Measurements from ENCODE around the gene NFIB.

Gene NFIB

DNA sequence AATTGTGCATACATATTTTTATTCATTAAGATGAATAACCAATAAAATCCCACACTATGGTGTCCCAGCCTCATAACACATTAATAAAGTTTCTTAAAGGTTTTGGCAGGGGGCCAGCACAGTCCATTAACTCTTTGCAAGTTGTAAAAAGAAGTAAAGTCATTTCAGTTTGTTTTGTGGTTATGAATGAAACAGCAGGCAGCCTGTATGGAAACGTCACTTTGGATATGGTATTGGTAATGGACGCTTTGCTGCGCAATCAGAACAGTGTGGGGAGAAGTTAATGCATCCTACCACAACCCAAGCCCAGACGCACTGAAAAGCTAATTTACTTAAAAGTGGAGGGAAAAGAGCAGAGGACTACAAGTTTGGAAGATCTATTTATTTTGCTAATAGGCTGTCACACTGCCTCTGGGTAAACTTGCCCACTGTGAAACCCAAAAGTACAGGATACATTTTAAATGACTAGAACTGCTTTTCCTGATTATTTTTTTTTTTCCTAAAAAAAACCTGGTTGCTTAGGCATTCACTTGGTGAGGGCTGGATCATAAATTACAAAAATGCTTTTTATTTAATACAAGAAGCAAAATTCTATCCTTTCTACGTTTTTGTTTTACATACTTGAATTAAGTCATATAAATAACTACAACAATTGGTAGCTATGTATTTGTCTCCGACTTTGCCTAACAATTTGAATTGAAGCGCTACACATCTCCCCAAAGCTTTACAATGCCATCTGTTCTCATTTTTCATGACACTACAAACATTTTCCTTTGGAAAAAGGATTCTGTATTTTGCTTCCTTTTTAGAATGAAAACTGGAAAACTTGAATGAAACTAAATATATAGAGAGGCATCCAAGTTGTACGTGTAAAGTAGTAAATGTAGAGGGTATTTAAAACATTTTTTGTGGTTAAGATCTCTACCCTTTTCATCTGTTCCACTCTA is 104.3 kb downstream of the NFIB start:
- no peak for DNase-seq

DNA sequence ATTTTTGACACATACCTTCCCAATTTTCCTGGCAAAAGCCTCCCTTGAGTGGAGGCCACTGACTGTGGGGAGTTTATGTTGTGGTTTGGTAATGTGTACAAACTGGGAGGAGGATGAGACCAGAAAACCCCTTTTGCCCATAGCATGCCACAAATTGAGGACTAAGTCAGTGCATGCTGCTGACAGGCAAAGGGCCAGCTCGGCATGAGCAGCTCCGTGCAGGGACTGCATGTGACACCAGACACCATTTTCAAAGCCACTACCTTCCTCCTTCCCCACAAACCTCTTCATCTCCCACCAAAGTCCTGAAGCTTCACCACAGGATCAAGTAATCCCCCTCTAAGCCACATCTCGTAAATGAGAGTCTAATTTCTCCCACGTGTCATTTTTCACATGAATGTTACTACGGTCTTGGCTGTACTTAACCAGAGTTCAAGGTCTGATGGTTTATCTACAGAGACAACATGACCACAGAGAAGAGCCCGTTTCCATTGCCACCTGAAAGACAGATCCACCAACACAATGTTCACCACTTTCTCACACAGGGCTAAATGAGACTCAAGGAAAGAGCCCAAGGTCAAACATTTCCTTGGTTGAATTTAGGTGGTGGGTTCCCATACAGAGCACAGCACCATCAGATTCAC is 106.5 kb downstream of the NFIB start:
- DNase-seq, result no peak

DNA sequence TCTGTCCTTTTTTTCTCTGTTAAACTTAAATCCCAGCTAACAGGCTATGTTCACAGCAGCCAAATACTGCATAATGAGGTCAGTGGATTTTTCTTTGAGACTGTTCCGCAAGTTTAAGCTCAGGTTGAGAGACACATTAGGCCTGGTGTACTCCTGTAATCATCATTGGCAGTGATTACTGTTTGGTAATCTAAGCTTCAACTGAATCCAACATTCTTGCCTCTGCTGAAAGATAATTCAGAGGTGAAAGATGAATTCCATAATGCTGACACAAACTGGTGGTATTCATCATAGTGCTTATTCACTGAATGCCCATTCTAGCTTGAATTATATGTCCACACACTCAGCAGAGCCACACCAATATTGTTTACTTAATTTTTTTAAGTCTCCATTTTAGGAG is 108.5 kb downstream of the NFIB start:
- DNase-seq, result no peak

DNA sequence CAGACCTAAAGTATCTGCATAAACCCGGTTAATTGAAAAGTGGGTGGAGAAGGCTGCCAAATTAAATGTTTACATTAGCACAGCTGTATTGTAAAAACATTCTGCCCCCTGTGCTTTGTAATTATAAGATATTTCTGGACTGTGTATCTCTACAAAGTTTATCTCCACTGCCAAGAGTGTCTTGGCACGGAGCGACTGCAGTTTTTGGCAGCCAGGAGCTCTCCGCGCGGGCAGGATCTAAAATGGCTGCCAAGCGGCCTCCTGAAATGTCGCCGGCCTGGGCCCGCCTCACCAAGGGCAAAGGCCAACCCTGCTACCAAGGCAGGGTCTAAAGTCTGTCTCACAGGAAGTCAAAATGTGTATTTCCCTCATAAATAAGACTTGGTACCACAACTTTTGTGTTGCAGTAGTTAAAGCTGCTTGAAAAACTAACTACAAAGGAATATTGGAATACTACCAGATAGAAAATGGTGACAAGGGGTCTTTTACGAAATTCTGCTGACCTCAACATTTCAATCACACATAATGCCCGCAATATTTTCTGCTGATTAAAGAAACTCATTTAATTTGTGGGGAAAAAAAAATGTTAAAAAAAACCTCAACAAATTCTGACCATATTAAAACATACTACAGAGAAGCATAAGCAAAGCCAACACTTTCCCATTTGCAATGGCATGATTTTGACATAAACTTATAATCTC is 110.4 kb downstream of the NFIB start:
- no peak for DNase-seq

GRCh38 chr9:14198841-14199455 is 115.0 kb downstream of the NFIB start:
- DNase-seq, result no peak

DNA sequence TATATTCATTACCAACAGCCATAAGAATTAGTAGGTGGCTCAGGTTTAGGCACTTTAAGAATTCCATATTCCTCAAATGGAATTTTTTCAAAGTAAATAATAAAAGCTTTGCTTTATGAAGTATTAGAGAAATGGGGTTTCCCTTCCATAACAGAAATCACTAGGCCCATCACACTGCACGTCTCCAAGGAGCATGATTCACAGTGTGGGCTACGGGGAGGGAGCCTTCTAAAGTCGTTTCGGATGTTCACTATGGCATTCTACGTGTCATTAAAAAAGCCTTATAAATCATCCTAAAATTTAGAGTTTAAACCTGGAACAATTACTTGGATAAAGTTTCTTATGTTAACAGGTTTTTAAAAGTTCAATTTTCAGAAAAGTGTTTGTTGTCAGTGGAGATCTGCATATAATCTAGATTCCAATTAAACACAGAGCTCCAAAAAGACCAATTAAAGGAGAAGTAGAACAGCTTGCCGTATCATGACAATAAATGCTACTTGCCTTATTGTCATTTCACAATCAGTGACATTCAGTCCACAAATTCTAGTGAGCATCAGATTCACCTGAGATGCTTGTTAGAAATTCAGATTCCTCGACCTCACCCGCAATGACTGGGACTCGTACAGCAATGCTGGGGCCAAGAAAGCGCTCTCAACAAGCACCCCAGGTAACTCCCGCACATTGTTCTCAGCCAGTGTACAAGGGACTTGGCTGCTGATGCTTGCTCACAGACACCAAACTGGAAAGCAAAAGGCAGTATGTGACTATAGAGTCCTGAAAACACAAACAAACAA is 115.7 kb downstream of the NFIB start:
- no peak for DNase-seq

GRCh38 chr9:14197325-14197858 is 116.5 kb downstream of the NFIB start:
- no peak for DNase-seq

DNA sequence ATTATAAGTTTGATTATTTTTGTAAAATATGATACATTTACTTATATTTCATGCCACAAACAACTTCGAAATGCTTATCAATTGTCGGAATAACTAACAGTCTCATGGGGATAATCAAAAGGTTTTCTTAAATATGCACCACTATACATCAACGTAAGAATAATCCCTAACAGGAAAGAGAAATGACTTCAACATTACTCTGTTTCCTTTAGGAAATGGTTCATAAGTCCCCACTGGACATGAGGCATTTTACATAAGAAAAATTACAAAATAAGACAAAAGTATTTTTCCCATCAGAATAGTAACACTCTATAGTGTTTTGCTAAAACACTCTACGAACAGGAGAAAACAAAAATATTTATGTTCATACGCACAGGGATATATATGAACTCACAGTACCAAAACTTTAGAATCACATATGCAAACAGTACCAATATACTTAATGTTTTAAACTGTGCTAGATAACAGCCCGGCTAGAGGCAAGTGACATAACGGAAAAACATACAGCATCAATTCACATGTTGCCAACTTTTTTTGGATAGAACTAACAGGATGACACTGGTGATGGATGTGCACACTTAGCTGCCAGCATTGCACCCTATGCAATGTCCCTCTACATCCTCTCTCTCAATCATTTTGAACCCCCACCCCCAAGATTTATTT is 120.5 kb downstream of the NFIB start:
- no peak for DNase-seq

- no peak for DNase-seq
Measured at GRCh38 chr9:14192556-14192955, 121.4 kb downstream of the NFIB start.

DNA sequence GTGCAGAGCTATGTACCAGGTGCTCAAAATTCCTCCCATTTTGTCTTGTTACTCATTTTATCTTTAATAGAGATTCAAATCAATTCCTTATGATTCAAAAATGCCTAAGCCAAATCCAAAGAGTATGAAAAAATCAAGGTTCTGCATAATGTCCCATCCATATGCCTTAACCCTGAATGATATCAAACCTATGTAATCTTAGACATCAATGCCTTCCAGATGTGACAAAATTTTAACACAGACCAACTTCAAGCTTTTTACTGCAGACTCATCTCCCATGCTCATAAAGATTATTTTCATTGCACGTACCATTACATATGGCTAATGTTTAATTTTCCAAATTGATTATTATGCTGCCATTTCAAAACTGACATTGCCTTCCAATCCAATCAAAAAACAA is 122.4 kb downstream of the NFIB start:
- no peak for DNase-seq

DNA sequence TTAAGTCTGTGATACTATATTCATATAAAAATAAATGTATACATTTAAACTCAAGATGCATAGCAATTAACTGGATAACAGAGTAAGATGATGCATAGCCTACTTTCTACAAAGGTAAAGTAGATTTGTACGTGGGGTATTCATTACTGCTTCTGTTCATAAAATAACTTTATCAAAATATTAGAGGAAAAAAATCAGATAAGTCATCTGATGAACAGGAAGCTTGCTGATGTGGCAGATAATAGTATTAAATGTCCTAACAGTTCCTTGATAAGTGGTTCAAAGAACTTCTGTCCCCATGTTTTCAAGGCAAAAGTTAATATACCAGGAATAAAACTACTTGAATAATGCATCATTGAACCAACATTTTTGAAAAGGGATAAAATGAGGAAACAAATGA is 123.7 kb downstream of the NFIB start:
- no peak for DNase-seq

GRCh38 chr9:14189578-14189977 is 124.4 kb downstream of the NFIB start:
- DNase-seq, result no peak

DNA sequence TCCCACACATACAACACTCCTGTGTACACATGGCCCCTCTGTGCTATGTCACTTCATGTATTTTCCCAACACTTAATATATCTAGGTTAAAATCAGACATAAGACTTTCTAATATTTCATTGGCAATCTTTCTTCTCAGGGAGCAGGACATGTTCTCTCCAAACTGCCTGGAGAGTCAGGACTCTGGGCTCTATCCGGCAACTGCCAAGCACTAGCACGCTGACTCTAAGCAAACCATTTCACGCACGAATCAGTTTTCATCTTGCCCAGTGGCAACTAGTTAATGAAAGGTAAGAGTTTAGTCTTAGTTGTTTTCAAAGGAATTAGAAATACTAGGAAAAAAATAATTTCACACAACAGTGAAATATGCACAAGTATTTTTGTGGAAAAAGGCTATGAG is 124.8 kb downstream of the NFIB start:
- no peak for DNase-seq

- no peak for DNase-seq
Measured at GRCh38 chr9:14188538-14188937, 125.4 kb downstream of the NFIB start.

DNA sequence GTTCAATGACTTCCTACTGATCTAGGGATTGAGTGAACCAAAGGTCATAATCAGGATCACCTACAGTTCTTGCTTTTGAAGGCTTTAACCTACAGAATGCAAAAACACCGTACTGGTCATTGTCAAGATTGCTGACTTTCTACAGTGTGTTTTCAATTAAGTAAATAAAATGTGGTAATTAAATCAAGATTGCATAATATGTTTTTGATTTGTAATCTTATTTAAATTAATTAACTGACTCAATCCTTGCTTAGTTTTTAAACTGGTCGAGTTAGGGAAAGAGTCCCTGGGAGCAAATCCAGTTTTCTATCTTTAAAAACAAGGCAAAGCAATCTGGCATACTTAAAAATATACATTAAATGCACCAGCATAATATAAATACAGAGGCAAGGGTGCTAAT is 125.9 kb downstream of the NFIB start:
- no peak for DNase-seq

DNA sequence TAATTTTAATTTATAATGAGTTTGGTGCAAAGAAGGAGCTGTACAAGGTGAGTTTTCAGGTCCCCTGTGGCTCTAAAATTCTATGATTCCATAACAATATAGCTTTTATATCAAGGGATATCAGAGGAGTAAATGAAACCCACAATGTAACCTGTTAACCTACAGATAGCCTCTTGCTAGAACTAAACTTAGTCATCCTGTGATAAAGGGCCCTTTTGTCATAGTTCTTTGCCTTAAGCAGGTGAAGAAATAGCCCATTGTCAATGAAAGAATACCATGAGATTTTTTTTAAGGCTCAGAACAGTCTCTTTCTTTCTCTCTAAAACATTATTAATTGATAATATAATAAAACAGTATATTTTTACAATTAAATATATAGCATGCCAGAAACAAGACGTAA is 127.8 kb downstream of the NFIB start:
- no peak for DNase-seq

- DNase-seq, result no peak
Measured at GRCh38 chr9:14185016-14185415, 128.9 kb downstream of the NFIB start.

DNA sequence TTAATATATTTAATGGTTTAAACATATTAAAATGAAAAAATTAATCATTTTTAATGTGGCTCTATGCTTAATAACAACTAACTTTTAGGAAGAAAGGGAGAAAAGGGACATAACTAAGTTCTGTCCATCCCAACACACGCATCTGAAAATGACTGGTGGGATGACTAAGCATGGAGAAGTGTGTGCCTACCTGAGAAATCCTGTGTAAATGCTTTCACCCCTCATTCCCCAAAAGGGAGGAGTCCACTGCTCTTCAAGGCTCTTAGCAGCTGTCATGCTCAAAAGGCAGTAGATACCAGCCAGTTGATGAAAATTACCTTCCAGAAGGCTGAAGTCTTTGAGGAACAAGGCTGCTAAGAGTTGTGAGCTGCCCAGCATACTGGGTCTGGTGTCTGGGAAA is 130.9 kb downstream of the NFIB start:
- DNase-seq, result no peak

GRCh38 chr9:14180960-14181537 is 132.9 kb downstream of the NFIB start:
- no peak for DNase-seq

GRCh38 chr9:14180093-14180959 is 133.6 kb downstream of the NFIB start:
- DNase-seq, result no peak

Measured in NCI-H1436 treated with DMSO at 0.1 percent for 48 hours (cell line).